GM12878 (cell line): Measurements from ENCODE around the gene OPCML. TPM values are rescaled to one million over a fixed set of nuclear protein-coding genes. Genes with fewer than 3 reads are reported as not detected.

ENCODE experiments used
- ATAC-seq: fragments of 200-7000 bp; cut with Tn5 transposase; 3 replicates; pipeline ENCODE4 v1.9.1; 2020; ENCODE audit warnings: mild to moderate bottlenecking, moderate library complexity
- BruUV-seq: library from RNA; stranded (reverse); fragments of 400-500 nt; replicated peaks from 2 replicates; lab custom pipeline; 2021; lab: Mats Ljungman, UMichigan
- CTCF ChIA-PET: fragments of 300-600 bp; sonication (Branson Sonifier 250); formaldehyde crosslinking; extraction: SDS; loops from one replicate; lab custom pipeline; 2021; ENCODE audit warnings: inconsistent platforms; lab: Yijun Ruan, JAX
- POLR2A ChIA-PET: fragments of 350-600 bp; formaldehyde crosslinking; extraction: SDS; loops from one replicate; lab custom pipeline; 2021; ENCODE audit warnings: inconsistent platforms; lab: Charles Lee
- RAD21 ChIA-PET: fragments of 300-600 bp; sonication (Branson Sonifier 250); formaldehyde crosslinking; loops from one replicate; lab custom pipeline; 2023; ENCODE audit warnings: antibody characterized with exemption; ENCODE audit not compliant: unreplicated experiment; lab: Charles Lee
- SMC1A ChIA-PET: fragments of 300-600 bp; sonication (Branson Sonifier 250); formaldehyde crosslinking; loops from one replicate; lab custom pipeline; 2023; ENCODE audit not compliant: unreplicated experiment, uncharacterized antibody; lab: Charles Lee
- DNase-seq: peaks from one replicate; pipeline ENCODE4 v3.0.0-alpha.2; 2011; ENCODE audit warnings: low read depth, low spot score
- FAIRE-seq: peaks from 3 replicates; lab custom pipeline; 2011; peaks lifted over from hg19 to GRCh38; lab: Jason Lieb, UNC
- H2AFZ ChIP-seq: 2 replicates; pipeline ENCODE4 v1.6.0; 2011; ENCODE audit warnings: low read depth, low read length, control low read depth; ENCODE audit not compliant: control insufficient read depth
- H3K27ac ChIP-seq: 2 replicates; pipeline ENCODE4 v1.5.1; 2011; ENCODE audit warnings: control low read depth; ENCODE audit not compliant: control insufficient read depth, insufficient read depth
- H3K27me3 ChIP-seq, 2 experiments: replicated peaks in 1 of 2; 2 replicates each; pipeline versions ENCODE4 v1.6.0 to v1.6.1; 2011; ENCODE audit warnings: low read length in 1 of 2; ENCODE audit not compliant: control insufficient read depth in 2 of 2, insufficient read depth in 2 of 2
- H3K36me3 ChIP-seq, 2 experiments: 2 replicates each; pipeline ENCODE4 v1.5.1; 2011; ENCODE audit warnings: low read length in 1 of 2; ENCODE audit not compliant: control insufficient read depth in 2 of 2, insufficient read depth in 2 of 2
- H3K4me1 ChIP-seq: 2 replicates; pipeline ENCODE4 v1.6.1; 2011; ENCODE audit warnings: mild to moderate bottlenecking, low read length, moderate library complexity, mixed read lengths; ENCODE audit not compliant: control insufficient read depth, insufficient read depth
- H3K4me2 ChIP-seq: 2 replicates; pipeline ENCODE4 v1.6.0; 2011; ENCODE audit warnings: control low read depth; ENCODE audit not compliant: control insufficient read depth, insufficient read depth
- H3K4me3 ChIP-seq: fragments of 200-600 bp; sonication (generic); 2 replicates; pipeline ENCODE4 v1.5.1; 2016
- H3K79me2 ChIP-seq: 2 replicates; pipeline ENCODE4 v1.6.0; 2011; ENCODE audit warnings: low read length; ENCODE audit not compliant: control insufficient read depth, insufficient read depth
- H3K9ac ChIP-seq: 2 replicates; pipeline ENCODE4 v1.8.0; 2011; ENCODE audit warnings: low read length, control low read depth, mixed read lengths; ENCODE audit not compliant: control insufficient read depth, insufficient read depth
- H3K9me3 ChIP-seq: replicated peaks from 3 replicates; pipeline ENCODE4 v1.5.1; 2011; ENCODE audit warnings: mild to moderate bottlenecking, low read length; ENCODE audit not compliant: control insufficient read depth, insufficient read depth
- H4K20me1 ChIP-seq: 2 replicates; pipeline ENCODE4 v1.6.0; 2011; ENCODE audit not compliant: control insufficient read depth, insufficient read depth
- BCL11A ChIP-seq: IDR thresholded peaks from 2 replicates; pipeline ENCODE4 v1.6.1; 2011; ENCODE audit warnings: low read depth, low read length
- CTCF ChIP-seq, 3 experiments: IDR thresholded peaks in 2 of 3; conservative IDR thresholded peaks in 1 of 3; 2 replicates each; pipeline ENCODE4 v1.5.1; 2011; ENCODE audit warnings: low read depth in 3 of 3, low read length in 3 of 3, mild to moderate bottlenecking in 3 of 3, control low read depth in 2 of 3, moderate library complexity in 2 of 3, inconsistent platforms in 1 of 3, mixed read lengths in 1 of 3; ENCODE audit not compliant: control insufficient read depth in 2 of 3, insufficient read depth in 1 of 3; ENCODE audit errors: extremely low read depth in 1 of 3
- MEF2A ChIP-seq: IDR thresholded peaks from 2 replicates; pipeline ENCODE4 v1.6.1; 2011; ENCODE audit warnings: low read depth, mild to moderate bottlenecking, low read length, moderate library complexity; ENCODE audit not compliant: insufficient read depth
- NR2C2 ChIP-seq: IDR thresholded peaks from 2 replicates; pipeline ENCODE4 v1.6.1; 2011; ENCODE audit warnings: borderline replicate concordance, low read depth; ENCODE audit not compliant: control insufficient read depth, insufficient read length
- SMC3 ChIP-seq: IDR thresholded peaks from 2 replicates; pipeline ENCODE4 v1.6.1; 2011; ENCODE audit warnings: low read length, improper control_type of control experiment, borderline replicate concordance
- TAF1 ChIP-seq: IDR thresholded peaks from 2 replicates; pipeline ENCODE4 v1.6.1; 2011; ENCODE audit warnings: mild to moderate bottlenecking, low read depth, low read length, borderline replicate concordance
- TCF7 ChIP-seq: IDR thresholded peaks from 2 replicates; pipeline ENCODE4 v1.6.1; 2014; ENCODE audit warnings: antibody characterized with exemption, borderline replicate concordance
- WGBS: methylation state at CpG from one replicate; pipeline ENCODE4 v1.1.6; 2016; ENCODE audit warnings: low lambda C conversion rate; ENCODE audit not compliant: insufficient replicate concordance, insufficient coverage; ENCODE audit errors: missing lambda C conversion rate; 5-methylcytosine and 5-hydroxymethylcytosine counted together
- in situ Hi-C: fragments of 300-500 bp; cut with MboI; formaldehyde crosslinking; loops from 9 replicates; pipeline ENCODE4 v1.14.3; 2018; ENCODE audit warnings: mixed read lengths
- intact Hi-C: fragments of 100-400 bp; cut with micrococcal nuclease; formaldehyde crosslinking; loops from one replicate; pipeline ENCODE4 v1.14.2; 2022; ENCODE audit not compliant: unreplicated experiment
- polyA plus RNA-seq, 11 experiments: library from polyadenylated mRNA; depleted of rRNA in 4 of 11; unstranded in 6 of 11; stranded (reverse) in 5 of 11; fragments of >200 nt; fragmentation: Nextera tagmentation in 4 of 11; fragmentation: Illumina TruSeq in 1 of 11; extraction: Ambion mirVana in 4 of 11; extraction: Trizol in 1 of 11; gene quantifications; 1 replicate in 1 of 11; 2 replicates in 10 of 11; pipeline versions ENCODE4 v1.2.1 to v1.2.3, GENCODE V29; 2011 to 2016; ENCODE audit warnings: inconsistent platforms in 2 of 11, missing spikeins in 2 of 11, low read depth in 1 of 11
- total RNA-seq, 4 experiments: library from RNA; depleted of rRNA in 3 of 4; stranded (reverse); fragments of >200 nt in 3 of 4; fragmentation: Illumina TruSeq in 1 of 4; extraction: Trizol in 1 of 4; gene quantifications; 2 replicates each; pipeline versions ENCODE4 v1.2.1 to v1.2.3, GENCODE V29; 2013 to 2021

The OPCML gene
- total and polyA plus RNA-seq, 10 of the 15 experiments (the other 5 are each of a cell fraction or from before 2014, with no cell fraction given) = 0.84 TPM; not detected in 9

DNA sequence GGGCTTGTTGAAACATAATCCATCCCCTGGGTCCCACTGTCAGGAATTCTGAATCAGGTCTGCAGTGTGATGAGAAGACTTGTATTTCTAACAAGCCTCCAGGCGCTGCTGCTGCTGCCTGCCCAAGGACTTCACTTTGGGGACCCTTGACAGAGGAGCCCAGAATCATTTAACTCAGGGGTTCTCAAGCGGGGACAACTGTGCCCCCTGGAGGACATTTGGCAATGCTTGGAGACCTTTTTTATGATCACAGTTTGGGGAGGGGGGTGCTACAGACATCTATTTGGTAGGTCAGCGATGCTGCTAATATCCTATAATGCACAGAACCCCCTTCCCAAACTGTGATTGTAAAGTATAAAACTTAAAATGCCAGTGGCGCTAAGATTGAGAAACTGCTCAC, 312.8 kb downstream of the OPCML start:
- ChIA-PET SMC1A (interaction anchor here (0.8 kb wide), 1 partner anchor 616 kb away, joined by 3 read pairs; no protein-coding TSS in a partner anchor), RAD21 (no interaction called here), CTCF (interaction anchor here (1.0 kb wide), 1 partner anchor 16 kb away, joined by 3 read pairs; no protein-coding TSS in a partner anchor), POLR2A (no interaction called here)
- Histone ChIP-seq H2AFZ (no peak overlapping the region), H3K27ac (no peak overlapping the region), H3K27me3 (no peaks in the 10 kb centered on the region), H3K4me2 (no peak overlapping the region), H4K20me1 (no peaks in the 10 kb centered on the region), H3K79me2 (no peaks in the 10 kb centered on the region), H3K9me3 (no peaks in the 10 kb centered on the region), H3K36me3 (no peaks in the 10 kb centered on the region), H3K9ac (no peak overlapping the region), H3K4me1 (no peaks in the 10 kb centered on the region), H3K4me3 (no peak overlapping the region)
- ATAC-seq (no peak), DNase-seq (no peak), FAIRE-seq (no peak)
- no peak for TF ChIP-seq MEF2A
- no peak for TF ChIP-seq TCF7
- TF ChIP-seq BCL11A = no peak
- TF ChIP-seq SMC3 = no peak
- TF ChIP-seq NR2C2 = no peak
- no peak for TF ChIP-seq TAF1
- 0 out of 6 replicates have a peak, but pooled peaks of 1 of the 3 experiments have one; percentile 17 for TF ChIP-seq CTCF (IDR thresholded peaks at IDR 0.05 in 2 of 3, conservative IDR thresholded peaks at IDR 0.05 in 1 of 3; ENCODE audit: control insufficient read depth in 2 of 3, extremely low read depth in 1 of 3, insufficient read depth in 1 of 3, low read depth in 3 of 3, low read length in 3 of 3)
- no TSS peak for BruUV-seq
- WGBS = 31% methylated on average over 4 of the region's 4 CpGs
- intact Hi-C loops (no loop called here), in situ Hi-C loops (no loop called here)
